H9 (cell line): Measurements from ENCODE around the gene TMTC1. TPM values are rescaled to one million over a fixed set of nuclear protein-coding genes. Genes with fewer than 3 reads are reported as not detected.

ENCODE experiments used
- DNase-seq: peaks from one replicate; pipeline ENCODE4 v3.0.0-alpha.2; 2017
- H2AFZ ChIP-seq: one replicate; pipeline ENCODE4 v1.6.1; 2013; ENCODE audit warnings: mild to moderate bottlenecking, low read length, control low read depth, moderate library complexity
- H2AK5ac ChIP-seq: 2 replicates; pipeline ENCODE4 v1.6.1; 2013; ENCODE audit warnings: low read length, control low read depth, mixed read lengths; ENCODE audit not compliant: insufficient read length
- H2BK120ac ChIP-seq: one replicate; pipeline ENCODE4 v1.6.1; 2013; ENCODE audit warnings: low read depth, mild to moderate bottlenecking, low read length, control low read depth, inconsistent platforms; ENCODE audit not compliant: poor library complexity, severe bottlenecking
- H2BK12ac ChIP-seq: 2 replicates; pipeline ENCODE4 v1.6.1; 2013; ENCODE audit warnings: low read length, control low read depth, mixed read lengths, low read depth; ENCODE audit not compliant: insufficient read length
- H2BK15ac ChIP-seq: 2 replicates; pipeline ENCODE4 v1.6.1; 2013; ENCODE audit warnings: low read depth, low read length, control low read depth
- H2BK20ac ChIP-seq: one replicate; pipeline ENCODE4 v1.6.1; 2013; ENCODE audit warnings: low read depth, mild to moderate bottlenecking, low read length, control low read depth, inconsistent platforms; ENCODE audit not compliant: poor library complexity, severe bottlenecking
- H2BK5ac ChIP-seq: 2 replicates; pipeline ENCODE4 v1.6.1; 2013; ENCODE audit warnings: low read length, control low read depth, mixed read lengths; ENCODE audit not compliant: insufficient read length
- H3K14ac ChIP-seq: 2 replicates; pipeline ENCODE4 v1.6.1; 2013; ENCODE audit warnings: low read length, control low read depth; ENCODE audit not compliant: insufficient read depth
- H3K18ac ChIP-seq: 2 replicates; pipeline ENCODE4 v1.6.1; 2013; ENCODE audit warnings: low read depth, mild to moderate bottlenecking, mixed read lengths, low read length, control low read depth; ENCODE audit not compliant: insufficient read length
- H3K23ac ChIP-seq: 2 replicates; pipeline ENCODE4 v1.6.1; 2013; ENCODE audit warnings: low read length, control low read depth, mixed read lengths, low read depth; ENCODE audit not compliant: insufficient read length
- H3K23me2 ChIP-seq: 2 replicates; pipeline ENCODE4 v1.6.1; 2013; ENCODE audit warnings: low read depth, mild to moderate bottlenecking, mixed read lengths, low read length, control low read depth; ENCODE audit not compliant: insufficient read length, poor library complexity, severe bottlenecking
- H3K27ac ChIP-seq: 2 replicates; pipeline ENCODE4 v1.5.1; 2013; ENCODE audit warnings: low read length, control low read depth, mixed read lengths, low read depth; ENCODE audit not compliant: insufficient read length
- H3K27me3 ChIP-seq: 2 replicates; pipeline ENCODE4 v1.6.1; 2013; ENCODE audit warnings: low read length, control low read depth, inconsistent platforms; ENCODE audit not compliant: insufficient read depth
- H3K4ac ChIP-seq: 2 replicates; pipeline ENCODE4 v1.6.1; 2013; ENCODE audit warnings: low read depth, mild to moderate bottlenecking, control low read depth, inconsistent platforms, low read length, moderate library complexity
- H3K4me1 ChIP-seq: 2 replicates; pipeline ENCODE4 v1.6.1; 2013; ENCODE audit warnings: low read length, control low read depth, inconsistent platforms; ENCODE audit not compliant: insufficient read depth
- H3K4me2 ChIP-seq: 2 replicates; pipeline ENCODE4 v1.6.1; 2013; ENCODE audit warnings: low read length, control low read depth, mixed read lengths; ENCODE audit not compliant: insufficient read length, insufficient read depth
- H3K56ac ChIP-seq: 2 replicates; pipeline ENCODE4 v1.6.1; 2013; ENCODE audit warnings: low read depth, mild to moderate bottlenecking, mixed read lengths, low read length, control low read depth; ENCODE audit not compliant: insufficient read length
- H3K79me1 ChIP-seq: 2 replicates; pipeline ENCODE4 v1.6.1; 2013; ENCODE audit warnings: low read depth, mild to moderate bottlenecking, moderate library complexity, low read length, control low read depth, inconsistent platforms; ENCODE audit not compliant: insufficient read depth, poor library complexity, severe bottlenecking
- H3K79me2 ChIP-seq: 2 replicates; pipeline ENCODE4 v1.6.1; 2013; ENCODE audit warnings: low read length, control low read depth, inconsistent platforms; ENCODE audit not compliant: insufficient read depth
- H3K9ac ChIP-seq: 2 replicates; pipeline ENCODE4 v1.6.1; 2013; ENCODE audit warnings: low read length, control low read depth, mixed read lengths; ENCODE audit not compliant: insufficient read length; ENCODE audit errors: extremely low read depth
- H3K9me3 ChIP-seq: one replicate; pipeline ENCODE4 v1.6.1; 2013; ENCODE audit warnings: low read depth, low read length, inconsistent platforms; ENCODE audit not compliant: control insufficient read depth
- H3T11ph ChIP-seq: one replicate; pipeline ENCODE4 v1.6.1; 2013; ENCODE audit warnings: mild to moderate bottlenecking, low read length, control low read depth, inconsistent platforms
- H4K20me1 ChIP-seq: one replicate; pipeline ENCODE4 v1.6.1; 2013; ENCODE audit not compliant: control insufficient read depth, insufficient read length, insufficient read depth
- H4K5ac ChIP-seq: 2 replicates; pipeline ENCODE4 v1.6.1; 2013; ENCODE audit warnings: low read depth, mild to moderate bottlenecking, mixed read lengths, low read length, control low read depth; ENCODE audit not compliant: insufficient read length
- H4K8ac ChIP-seq: replicated peaks from 2 replicates; pipeline ENCODE4 v1.6.1; 2013; ENCODE audit warnings: low read length, control low read depth, mixed read lengths, low read depth; ENCODE audit not compliant: insufficient read length
- H4K91ac ChIP-seq: 2 replicates; pipeline ENCODE4 v1.6.1; 2013; ENCODE audit warnings: low read depth, mild to moderate bottlenecking, moderate library complexity, mixed read lengths, low read length, control low read depth; ENCODE audit not compliant: insufficient read length
- H3K27ac Mint-ChIP-seq, 3 experiments: 2 replicates in 2 of 3; 3 replicates in 1 of 3; pipeline ENCODE4 v1.8.0; 2020 to 2021; ENCODE audit warnings: mixed read lengths in 3 of 3, mild to moderate bottlenecking in 1 of 3, moderate library complexity in 1 of 3
- H3K27me3 Mint-ChIP-seq: 2 replicates; pipeline ENCODE4 v1.8.0; 2021; ENCODE audit warnings: low read depth, mild to moderate bottlenecking, moderate library complexity, mixed read lengths
- H3K36me3 Mint-ChIP-seq, 3 experiments: 2 replicates in 2 of 3; 3 replicates in 1 of 3; pipeline ENCODE4 v1.8.0; 2020 to 2021; ENCODE audit warnings: low read depth in 3 of 3, mixed read lengths in 3 of 3; ENCODE audit not compliant: insufficient read depth in 1 of 3
- H3K4me1 Mint-ChIP-seq, 2 experiments: 2 replicates each; pipeline ENCODE4 v1.8.0; 2020; ENCODE audit warnings: mixed read lengths in 2 of 2
- H3K4me3 Mint-ChIP-seq, 2 experiments: 2 replicates in 1 of 2; 3 replicates in 1 of 2; pipeline ENCODE4 v1.8.0; 2020 to 2021; ENCODE audit warnings: mild to moderate bottlenecking in 2 of 2, mixed read lengths in 2 of 2, moderate library complexity in 1 of 2
- H3K9me3 Mint-ChIP-seq, 2 experiments: 2 replicates in 1 of 2; 3 replicates in 1 of 2; pipeline ENCODE4 v1.8.0; 2020; ENCODE audit warnings: mild to moderate bottlenecking in 2 of 2, mixed read lengths in 2 of 2, moderate library complexity in 1 of 2
- CTCF ChIP-seq: fragments of 200-600 bp; sonication (generic); conservative IDR thresholded peaks from 3 replicates; pipeline ENCODE4 v1.8.0; 2021; ENCODE audit warnings: antibody characterized with exemption, mild to moderate bottlenecking
- WGBS: extraction: QIAGEN DNeasy Blood & Tissue Kit; methylation state at CpG from one replicate; pipeline ENCODE4 v1.1.7; 2013; ENCODE audit warnings: missing lambda C conversion rate, low lambda C conversion rate, mixed read lengths; ENCODE audit not compliant: insufficient read length; ENCODE audit errors: extremely low coverage; 5-methylcytosine and 5-hydroxymethylcytosine counted together
- total RNA-seq: library from RNA; stranded (reverse); gene quantifications from 2 replicates; pipeline ENCODE4 v1.2.1, GENCODE V29; 2021

The TMTC1 gene
- total RNA-seq, 1 experiment from 2014 or later: 16.1 TPM

- H3T11ph ChIP-seq: no peak overlapping the region
- no peaks in the 10 kb centered on the region for H3K79me1 ChIP-seq
- H2BK12ac ChIP-seq: no peak overlapping the region
- no CpG with 5 or more reads among the region's 9 CpGs for WGBS
- H3K27ac ChIP-seq: no peak overlapping the region
- H2BK20ac ChIP-seq: no peak overlapping the region
- H3K56ac ChIP-seq: no peak overlapping the region
- no peak overlapping the region for H3K18ac ChIP-seq
- no peak overlapping the region for H3K14ac ChIP-seq
- H3K23ac ChIP-seq: no peak overlapping the region
- Mint-ChIP-seq H3K27me3 (no peaks in the 10 kb centered on the region), H3K27ac (no peak overlapping the region; a peak in 1 of 7 replicates), H3K9me3 (no peaks in the 10 kb centered on the region; a peak in 1 of 5 replicates), H3K4me3 (no peak overlapping the region), H3K4me1 (peaks cover 21 to 23% of the 10 kb centered on the region in 2 experiments), H3K36me3 (peaks cover 0 to 8% (median 3%) of the 10 kb centered on the region in 3 experiments; a peak in 5 of 7 replicates)
- DNase-seq: no peak
- H3K79me2 ChIP-seq: no peaks in the 10 kb centered on the region
- H4K20me1 ChIP-seq: no peaks in the 10 kb centered on the region
- H3K4ac ChIP-seq: no peak overlapping the region
- H4K5ac ChIP-seq: no peak overlapping the region
- H2BK120ac ChIP-seq: no peak overlapping the region
- TF ChIP-seq CTCF: no peak
- peak overlapping the region; percentile 50 for H2AK5ac ChIP-seq
- H3K27me3 ChIP-seq: no peaks in the 10 kb centered on the region
- no peak overlapping the region for H2AFZ ChIP-seq
- H2BK5ac ChIP-seq: no peak overlapping the region
- H3K4me1 ChIP-seq: peaks cover 2% of the 10 kb centered on the region; the same call in 1 of the 2 replicates
- H3K4me2 ChIP-seq: no peak overlapping the region
- H3K9ac ChIP-seq: no peak overlapping the region
- H3K9me3 ChIP-seq: no peaks in the 10 kb centered on the region
- H2BK15ac ChIP-seq: no peak overlapping the region
- H4K91ac ChIP-seq: no peak overlapping the region
- no peaks in the 10 kb centered on the region for H3K23me2 ChIP-seq
- no peak overlapping the region for H4K8ac ChIP-seq
Observed at GRCh38 chr12:29662734-29663323, 120.9 kb downstream of the TMTC1 start.
